ENCODE measurements around the gene ABCG4.
A peak's percentile ranks its signal among the peaks of the same experiment; 100 is the strongest.

The ABCG4 gene

GRCh38 chr11:119109843-119110242 is 39.0 kb upstream of the ABCG4 start:
- Histone ChIP-seq H3K36me3 (ENCODE audit: insufficient read depth, low read length) (peaks cover 10% of the 10 kb centered on the region), H3K27me3 (ENCODE audit: insufficient read depth, low read length) (no peaks in the 10 kb centered on the region), H3K9me3 (ENCODE audit: low read length) (no peaks in the 10 kb centered on the region), H2AFZ (ENCODE audit: low read depth, low read length) (no peak overlapping the region), H3K4me3 (ENCODE audit: low read length) (no peak overlapping the region), H3K4me1 (ENCODE audit: insufficient read depth, low read length) (peaks cover 19% of the 10 kb centered on the region)

- Histone ChIP-seq H3K36me3 (ENCODE audit: insufficient read depth, low read length) (peaks cover 10% of the 10 kb centered on the region), H3K4me1 (ENCODE audit: insufficient read depth, low read length) (peaks cover 19% of the 10 kb centered on the region), H2AFZ (ENCODE audit: low read depth, low read length) (no peak overlapping the region), H3K4me3 (ENCODE audit: low read length) (no peak overlapping the region), H3K9me3 (ENCODE audit: low read length) (no peaks in the 10 kb centered on the region), H3K27me3 (ENCODE audit: insufficient read depth, low read length) (no peaks in the 10 kb centered on the region)
Measured at GRCh38 chr11:119110439-119110838, 38.4 kb upstream of the ABCG4 start.

- Histone ChIP-seq H2AFZ (ENCODE audit: low read depth, low read length) (no peak overlapping the region), H3K4me3 (ENCODE audit: low read length) (no peak overlapping the region), H3K4me1 (ENCODE audit: insufficient read depth, low read length) (peaks cover 14% of the 10 kb centered on the region), H3K9me3 (ENCODE audit: low read length) (no peaks in the 10 kb centered on the region), H3K27me3 (ENCODE audit: insufficient read depth, low read length) (no peaks in the 10 kb centered on the region), H3K36me3 (ENCODE audit: insufficient read depth, low read length) (peaks cover 10% of the 10 kb centered on the region)
Measured at GRCh38 chr11:119111361-119111925, 37.4 kb upstream of the ABCG4 start.

- Histone ChIP-seq H3K27me3 (ENCODE audit: insufficient read depth, low read length) (no peaks in the 10 kb centered on the region), H3K9me3 (ENCODE audit: low read length) (no peaks in the 10 kb centered on the region), H3K36me3 (ENCODE audit: insufficient read depth, low read length) (peaks cover 10% of the 10 kb centered on the region), H2AFZ (ENCODE audit: low read depth, low read length) (no peak overlapping the region), H3K4me1 (ENCODE audit: insufficient read depth, low read length) (peaks cover 8% of the 10 kb centered on the region), H3K4me3 (ENCODE audit: low read length) (no peak overlapping the region)
Measured at GRCh38 chr11:119112314-119113020, 36.4 kb upstream of the ABCG4 start.

GRCh38 chr11:119113716-119114115 is 35.1 kb upstream of the ABCG4 start:
- no peaks in the 10 kb centered on the region for H3K27me3 ChIP-seq (ENCODE audit: insufficient read depth, low read length)
- H3K36me3 ChIP-seq (ENCODE audit: insufficient read depth, low read length): peaks cover 13% of the 10 kb centered on the region
- no peak overlapping the region for H2AFZ ChIP-seq (ENCODE audit: low read depth, low read length)
- H3K4me1 ChIP-seq (ENCODE audit: insufficient read depth, low read length): no peaks in the 10 kb centered on the region
- no peaks in the 10 kb centered on the region for H3K9me3 ChIP-seq (ENCODE audit: low read length)
- no peak overlapping the region for H3K4me3 ChIP-seq (ENCODE audit: low read length)

GRCh38 chr11:119114351-119114750 is 34.5 kb upstream of the ABCG4 start:
- no peaks in the 10 kb centered on the region for H3K4me1 ChIP-seq (ENCODE audit: insufficient read depth, low read length)
- no peak overlapping the region for H3K4me3 ChIP-seq (ENCODE audit: low read length)
- H3K36me3 ChIP-seq (ENCODE audit: insufficient read depth, low read length): peaks cover 13% of the 10 kb centered on the region
- no peak overlapping the region for H2AFZ ChIP-seq (ENCODE audit: low read depth, low read length)
- H3K9me3 ChIP-seq (ENCODE audit: low read length): no peaks in the 10 kb centered on the region
- no peaks in the 10 kb centered on the region for H3K27me3 ChIP-seq (ENCODE audit: insufficient read depth, low read length)

- Histone ChIP-seq H3K36me3 (ENCODE audit: insufficient read depth, low read length) (peaks cover 13% of the 10 kb centered on the region), H3K9me3 (ENCODE audit: low read length) (no peaks in the 10 kb centered on the region), H2AFZ (ENCODE audit: low read depth, low read length) (no peak overlapping the region), H3K4me1 (ENCODE audit: insufficient read depth, low read length) (peaks cover 5% of the 10 kb centered on the region), H3K27me3 (ENCODE audit: insufficient read depth, low read length) (no peaks in the 10 kb centered on the region), H3K4me3 (ENCODE audit: low read length) (no peak overlapping the region)
Measured at GRCh38 chr11:119115484-119116234, 33.2 kb upstream of the ABCG4 start.

GRCh38 chr11:119116235-119116594 is 32.6 kb upstream of the ABCG4 start:
- peaks cover 6% of the 10 kb centered on the region for H3K4me1 ChIP-seq (ENCODE audit: insufficient read depth, low read length)
- no peak overlapping the region for H3K4me3 ChIP-seq (ENCODE audit: low read length)
- no peaks in the 10 kb centered on the region for H3K27me3 ChIP-seq (ENCODE audit: insufficient read depth, low read length)
- no peak overlapping the region for H2AFZ ChIP-seq (ENCODE audit: low read depth, low read length)
- H3K36me3 ChIP-seq (ENCODE audit: insufficient read depth, low read length): peaks cover 10% of the 10 kb centered on the region
- H3K9me3 ChIP-seq (ENCODE audit: low read length): no peaks in the 10 kb centered on the region

- Histone ChIP-seq H3K4me3 (ENCODE audit: low read length) (no peak overlapping the region), H3K9me3 (ENCODE audit: low read length) (no peaks in the 10 kb centered on the region), H3K36me3 (ENCODE audit: insufficient read depth, low read length) (peaks cover 7% of the 10 kb centered on the region), H3K27me3 (ENCODE audit: insufficient read depth, low read length) (no peaks in the 10 kb centered on the region), H3K4me1 (ENCODE audit: insufficient read depth, low read length) (peaks cover 6% of the 10 kb centered on the region), H2AFZ (ENCODE audit: low read depth, low read length) (no peak overlapping the region)
Measured at GRCh38 chr11:119116601-119117000, 32.3 kb upstream of the ABCG4 start.

- Histone ChIP-seq H3K36me3 (ENCODE audit: insufficient read depth, low read length) (peaks cover 7% of the 10 kb centered on the region), H3K4me1 (ENCODE audit: insufficient read depth, low read length) (peaks cover 7% of the 10 kb centered on the region), H2AFZ (ENCODE audit: low read depth, low read length) (no peak overlapping the region), H3K27me3 (ENCODE audit: insufficient read depth, low read length) (no peaks in the 10 kb centered on the region), H3K4me3 (ENCODE audit: low read length) (no peak overlapping the region), H3K9me3 (ENCODE audit: low read length) (no peaks in the 10 kb centered on the region)
Measured at GRCh38 chr11:119117004-119117706, 31.7 kb upstream of the ABCG4 start.

- no peaks in the 10 kb centered on the region for H3K27me3 ChIP-seq (ENCODE audit: insufficient read depth, low read length)
- H3K9me3 ChIP-seq (ENCODE audit: low read length): no peaks in the 10 kb centered on the region
- no peak overlapping the region for H2AFZ ChIP-seq (ENCODE audit: low read depth, low read length)
- H3K4me3 ChIP-seq (ENCODE audit: low read length): no peak overlapping the region
- peaks cover 3% of the 10 kb centered on the region for H3K36me3 ChIP-seq (ENCODE audit: insufficient read depth, low read length)
- H3K4me1 ChIP-seq (ENCODE audit: insufficient read depth, low read length): peaks cover 14% of the 10 kb centered on the region
Measured at GRCh38 chr11:119118227-119118626, 30.6 kb upstream of the ABCG4 start.

- Histone ChIP-seq H2AFZ (ENCODE audit: low read depth, low read length) (no peak overlapping the region), H3K4me1 (ENCODE audit: insufficient read depth, low read length) (peaks cover 14% of the 10 kb centered on the region), H3K36me3 (ENCODE audit: insufficient read depth, low read length) (peaks cover 5% of the 10 kb centered on the region), H3K9me3 (ENCODE audit: low read length) (no peaks in the 10 kb centered on the region), H3K27me3 (ENCODE audit: insufficient read depth, low read length) (no peaks in the 10 kb centered on the region), H3K4me3 (ENCODE audit: low read length) (no peak overlapping the region)
Measured at GRCh38 chr11:119118946-119119345, 29.9 kb upstream of the ABCG4 start.

- Histone ChIP-seq H3K27me3 (ENCODE audit: insufficient read depth, low read length) (no peaks in the 10 kb centered on the region), H3K36me3 (ENCODE audit: insufficient read depth, low read length) (peaks cover 13% of the 10 kb centered on the region), H2AFZ (ENCODE audit: low read depth, low read length) (peak overlapping the region; percentile 48), H3K4me3 (ENCODE audit: low read length) (peak overlapping the region; percentile 58), H3K4me1 (ENCODE audit: insufficient read depth, low read length) (peaks cover 14% of the 10 kb centered on the region), H3K9me3 (ENCODE audit: low read length) (no peaks in the 10 kb centered on the region)
Measured at GRCh38 chr11:119120639-119121007, 28.2 kb upstream of the ABCG4 start.
